ENCODE data around the gene NEU1. TPM values are rescaled to one million over a fixed set of nuclear protein-coding genes. Genes with fewer than 3 reads are reported as not detected.

Gene NEU1
- total and polyA plus RNA-seq, 2 of the 8 experiments (the other 6 are each of a cell fraction or from before 2014, with no cell fraction given): 41.2 to 72.1 TPM

GRCh38 chr6:31874084-31874670 lies 11.6 kb upstream of the NEU1 start (continued):
- TF ChIP-seq YY1 (IDR thresholded peaks at IDR 0.05; ENCODE audit: low read depth, low read length) (no peak), SIN3A (conservative IDR thresholded peaks at IDR 0.05 in 1 of 2, IDR thresholded peaks at IDR 0.05 in 1 of 2; ENCODE audit: low read depth in 1 of 2, low read length in 2 of 2) (no peak), SP1 (IDR thresholded peaks at IDR 0.05; ENCODE audit: low read depth, low read length) (no peak), PHF8 (conservative IDR thresholded peaks at IDR 0.05; ENCODE audit: low read depth, low read length) (no peak), GABPA (IDR thresholded peaks at IDR 0.05; ENCODE audit: borderline replicate concordance, insufficient read depth, low read length) (no peak)
